Stimulated activated CD4-positive, alpha-beta T cell treated with anti-CD3 and anti-CD28 coated beads, Interleukin-2, amount 100 ng/mL, for 4 hours (primary cell): ENCODE results near the gene DMBT1.

Experiments
- DNase-seq: peaks from one replicate; pipeline ENCODE4 v3.0.0-alpha.2; 2020; ENCODE audit warnings: low read depth

The DMBT1 gene

DNA sequence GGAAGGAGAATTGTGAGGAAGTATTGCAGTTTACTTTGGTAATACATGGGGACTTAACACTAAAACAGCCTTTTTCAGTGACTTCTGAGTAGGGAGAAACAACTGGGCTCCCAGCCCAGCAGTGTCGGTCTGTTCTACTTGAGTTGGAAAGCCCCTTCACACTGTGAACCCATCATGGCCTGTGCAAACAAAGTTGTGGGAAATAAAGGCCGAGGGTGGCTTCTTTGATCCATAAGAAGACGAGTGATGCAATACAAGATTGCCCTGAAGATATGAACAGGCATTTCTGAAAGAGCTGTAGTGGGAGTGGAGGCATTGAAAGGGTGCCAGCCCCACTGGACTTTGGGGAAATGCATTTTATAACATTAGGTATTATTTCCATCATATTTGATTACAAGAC, 110.8 kb downstream of the DMBT1 start:
- DNase-seq: no peak

DNA sequence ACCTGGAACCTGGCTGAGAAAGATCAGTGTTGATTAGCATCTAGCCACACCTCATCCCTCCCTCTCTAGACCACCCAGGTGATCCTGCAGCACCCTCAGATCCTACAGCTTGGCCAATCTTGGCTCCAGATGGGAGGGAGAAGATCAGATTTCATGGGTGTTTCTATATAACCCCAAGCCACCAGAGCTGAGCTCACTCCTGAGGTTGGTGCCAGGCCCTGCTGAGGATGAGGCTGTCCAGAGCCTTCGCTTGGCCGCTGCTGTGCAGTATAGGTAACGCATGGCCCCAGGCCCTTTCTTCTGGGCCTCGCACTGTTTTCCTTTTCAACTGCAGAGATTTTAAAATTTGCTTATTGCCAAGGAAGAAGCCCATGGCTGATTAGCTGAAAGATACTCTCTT, 112.1 kb downstream of the DMBT1 start:
- DNase-seq: no peak

DNA sequence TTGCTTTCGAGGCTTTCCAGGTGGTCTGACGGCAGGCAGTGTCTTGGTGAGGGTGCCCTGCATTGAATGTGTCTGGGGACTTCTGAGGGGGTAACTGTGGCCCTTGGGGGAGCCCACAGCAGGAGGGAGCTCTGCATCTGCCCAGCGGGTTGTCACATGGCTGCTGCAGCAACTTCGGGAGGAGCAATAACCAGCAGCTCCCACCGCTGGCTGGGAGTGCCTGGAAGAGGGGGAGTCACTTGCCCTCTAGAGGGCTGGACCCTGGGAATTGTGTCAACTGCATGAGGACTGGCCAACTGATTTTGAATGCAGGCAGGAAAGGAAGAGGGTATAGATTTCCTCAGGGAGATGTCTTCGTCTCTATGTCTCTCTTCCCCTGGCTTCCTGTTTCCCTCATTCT, 112.7 kb downstream of the DMBT1 start:
- no peak for DNase-seq

DNA sequence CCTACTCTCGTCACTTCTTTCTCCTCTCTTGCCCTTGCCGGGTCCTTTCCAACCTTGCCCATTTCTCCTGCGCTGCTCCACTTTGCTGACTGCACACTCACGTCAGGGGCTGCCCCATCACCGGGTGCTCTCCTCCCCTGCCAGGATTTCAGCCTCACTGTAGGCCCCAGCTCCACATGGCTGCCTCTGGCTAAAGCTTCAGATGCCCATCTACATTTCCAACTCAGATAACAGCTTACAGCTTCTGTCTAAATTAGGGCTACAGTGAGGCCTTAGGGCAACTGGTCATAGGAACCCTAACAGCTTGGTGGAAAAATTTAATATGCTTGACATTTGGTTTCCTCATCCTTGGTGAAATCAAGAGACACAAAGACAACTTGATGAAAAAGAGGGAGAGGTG, 113.2 kb downstream of the DMBT1 start:
- DNase-seq: no peak

DNA sequence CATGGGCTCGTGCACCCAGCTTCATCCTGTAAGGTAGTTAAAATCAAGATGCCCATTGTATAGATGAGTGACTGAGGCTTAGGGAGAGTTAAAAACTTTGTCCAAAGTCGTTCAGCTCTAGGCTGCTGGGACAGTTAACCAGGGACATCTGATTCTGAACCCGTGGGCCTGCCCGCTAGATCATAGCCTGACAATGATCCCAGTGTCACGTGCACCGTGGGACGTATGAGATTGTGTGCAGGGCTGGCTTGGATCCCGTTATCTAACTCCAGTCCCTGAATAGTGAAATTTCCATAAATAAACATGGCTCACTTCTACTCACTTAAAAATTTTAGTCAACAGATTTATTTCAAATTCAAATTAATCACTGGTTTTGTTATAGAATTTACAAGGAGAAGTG, 114.2 kb downstream of the DMBT1 start:
- no peak for DNase-seq

DNA sequence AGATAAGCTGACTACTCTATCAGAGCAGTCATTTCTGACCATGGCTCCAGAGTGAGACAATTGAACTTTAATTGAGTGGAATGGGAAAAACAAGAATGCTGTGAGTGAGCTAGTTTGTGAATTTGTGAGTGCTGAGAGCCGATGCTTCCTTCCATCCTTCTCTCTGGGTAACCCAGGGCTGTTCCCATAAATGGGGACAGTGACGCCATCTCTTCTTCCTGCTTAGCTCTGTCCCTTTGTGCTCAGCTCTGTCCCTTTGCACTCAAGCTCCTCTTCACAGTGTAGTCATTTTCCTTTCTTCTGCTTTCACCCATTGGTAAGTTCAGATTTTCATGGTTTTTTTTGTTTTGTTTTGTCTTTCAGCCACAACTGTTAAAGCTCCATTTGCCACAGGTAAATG, 114.7 kb downstream of the DMBT1 start:
- DNase-seq: no peak

DNA sequence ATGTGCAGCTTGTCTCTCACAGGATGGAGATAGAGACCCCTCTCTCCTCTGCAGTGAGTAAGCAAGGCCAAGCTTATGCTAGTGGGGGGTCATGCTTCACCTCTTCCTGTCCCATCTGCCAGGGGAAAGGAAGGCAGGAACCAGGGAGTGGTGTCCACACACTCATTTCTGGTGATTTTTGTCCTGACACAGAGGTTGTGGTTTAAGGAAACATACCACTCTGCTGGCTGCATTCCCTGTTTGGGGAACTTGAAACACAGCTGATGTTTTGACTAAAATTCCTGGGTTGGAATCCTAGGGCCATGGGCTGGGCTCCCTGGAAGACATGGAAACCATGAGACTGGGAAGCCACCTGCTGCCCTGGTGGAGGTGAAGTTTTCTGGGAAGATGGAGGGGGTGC, 117.7 kb downstream of the DMBT1 start:
- DNase-seq: no peak

DNA sequence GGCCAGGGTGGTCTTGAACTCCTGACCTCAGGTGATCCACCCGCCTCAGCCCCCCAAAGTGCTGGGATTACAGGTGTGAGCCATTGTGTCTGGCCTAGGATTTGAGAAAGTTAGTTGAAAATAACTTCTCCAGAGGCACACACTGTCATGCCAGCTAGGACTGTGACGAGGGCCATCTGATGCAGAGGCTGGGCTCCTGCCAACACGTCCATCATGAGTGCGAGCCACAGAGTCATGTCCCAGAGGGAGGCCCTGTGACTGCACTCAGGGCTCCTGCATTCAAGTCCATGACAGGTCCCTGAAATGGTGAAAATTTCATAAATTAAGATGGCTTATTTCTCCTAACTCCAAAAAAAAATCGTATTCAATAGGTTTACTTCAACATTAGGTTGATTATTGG, 122.0 kb downstream of the DMBT1 start:
- no peak for DNase-seq

DNA sequence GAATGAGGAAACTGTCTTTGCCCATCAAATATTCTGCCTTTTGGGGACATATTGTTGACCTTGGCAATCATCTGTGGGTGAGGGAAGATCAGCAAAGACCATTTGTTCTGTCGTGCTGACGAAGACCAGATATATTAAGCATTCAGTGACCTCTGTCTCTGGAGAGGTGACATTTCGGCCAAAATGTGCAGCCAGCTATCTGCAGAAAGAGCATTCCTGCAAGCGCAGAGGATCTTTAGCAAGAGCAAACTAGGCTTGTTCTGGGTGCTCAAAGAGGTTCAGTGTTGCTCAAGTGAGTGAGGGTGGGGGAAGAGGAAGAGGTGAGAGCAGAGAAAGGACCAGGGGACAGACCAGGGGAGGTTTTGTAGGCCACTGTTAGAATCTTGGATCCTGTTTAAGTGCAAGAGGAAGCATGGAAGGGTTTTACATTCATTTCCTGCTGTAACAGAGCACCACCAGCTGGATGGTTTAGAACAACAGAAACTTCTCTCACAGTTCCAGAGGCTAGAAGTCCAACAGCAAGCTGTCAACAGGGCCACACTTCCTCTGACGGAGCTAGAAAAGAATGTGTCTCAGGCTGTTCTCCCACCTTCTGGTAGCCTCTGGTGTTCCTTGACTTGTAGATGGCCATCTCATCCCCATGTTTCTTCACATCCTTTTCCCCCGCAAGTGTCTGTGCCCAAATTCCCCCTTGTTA, 127.9 kb downstream of the DMBT1 start:
- DNase-seq: no peak

DNA sequence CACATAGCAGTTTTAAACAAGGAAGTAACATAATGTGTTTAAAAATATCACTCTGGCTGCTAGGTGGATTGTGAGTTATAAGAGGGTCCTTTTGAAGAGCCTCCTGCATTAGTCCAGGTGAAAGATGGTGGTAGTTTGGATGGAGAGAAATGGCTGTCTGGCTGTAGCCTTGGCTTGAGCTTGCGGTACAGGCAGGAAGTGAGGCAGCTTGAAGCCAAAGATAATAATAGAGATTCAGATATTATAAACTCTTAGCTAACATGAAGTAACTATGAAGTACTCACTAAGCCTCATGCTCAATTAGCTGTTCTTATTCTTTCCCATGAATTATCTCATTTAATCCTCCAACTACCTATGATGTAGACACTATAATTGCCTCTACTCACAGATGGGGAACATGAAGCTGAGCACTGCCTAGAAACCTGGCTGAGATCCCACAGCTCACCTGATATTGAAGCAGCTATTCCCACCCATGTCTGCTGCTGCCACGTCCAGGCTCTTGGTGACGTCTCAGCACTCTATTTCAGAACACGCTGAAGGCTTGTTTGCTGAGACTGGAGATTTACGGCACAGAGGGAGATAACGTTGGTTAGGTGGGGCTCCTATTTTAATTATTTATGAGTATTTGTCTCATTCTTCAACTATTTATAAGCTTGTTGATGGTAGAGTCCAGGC, 128.7 kb downstream of the DMBT1 start:
- DNase-seq: no peak

DNA sequence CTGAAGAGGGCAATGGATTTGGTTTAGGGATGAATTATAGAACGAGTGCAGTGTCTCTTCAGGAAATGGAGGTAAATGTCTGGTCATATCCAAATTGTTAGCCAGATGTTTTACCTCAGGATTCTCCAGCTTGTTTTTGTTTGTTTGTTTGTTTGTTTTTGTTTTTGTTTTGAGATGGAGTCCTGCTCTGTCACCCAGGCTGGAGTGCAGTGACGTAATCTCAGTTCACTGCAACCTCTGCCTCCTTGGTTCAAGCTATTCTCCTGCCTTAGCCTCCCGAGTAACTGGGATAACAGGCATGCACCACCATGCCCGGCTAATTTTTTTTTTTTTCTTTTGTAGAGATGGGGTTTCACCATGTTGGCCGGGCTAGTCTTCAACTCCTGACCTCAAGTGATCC, 132.2 kb downstream of the DMBT1 start:
- DNase-seq: no peak
